ENCODE results near the gene SPAG16. TPM values are rescaled to one million over a fixed set of nuclear protein-coding genes. Genes with fewer than 3 reads are reported as not detected.

The SPAG16 gene
- total and polyA plus RNA-seq, 2 experiments from 2014 or later = 28.9 to 30.7 TPM

GRCh38 chr2:213863541-213863940, 579.3 kb downstream of the SPAG16 start:
- Histone ChIP-seq H3K9ac (no peak overlapping the region), H3K79me2 (ENCODE audit: insufficient read depth) (no peaks in the 10 kb centered on the region), H4K20me1 (ENCODE audit: insufficient read depth) (no peaks in the 10 kb centered on the region), H3K27me3 (replicated peaks; ENCODE audit: insufficient read depth) (no peaks in the 10 kb centered on the region), H3K4me3 (no peak overlapping the region), H3K9me2 (ENCODE audit: insufficient read depth) (no peaks in the 10 kb centered on the region), H3K4me1 (ENCODE audit: insufficient read depth) (no peaks in the 10 kb centered on the region), H3K4me2 (ENCODE audit: unreplicated experiment) (no peak overlapping the region), H3K27ac (no peak overlapping the region), H3K36me3 (ENCODE audit: low read depth) (no peaks in the 10 kb centered on the region), H2AFZ (no peak overlapping the region), H3K9me3 (ENCODE audit: low read depth) (peaks cover 7% of the 10 kb centered on the region), H3F3A (ENCODE audit: insufficient read depth) (no peaks in the 10 kb centered on the region)
- 54 to 56% methylated on average over 3 of the region's 3 CpGs for WGBS, 2 experiments (ENCODE audit: low coverage in 1 of 2, low lambda C conversion rate in 2 of 2, missing lambda C conversion rate in 2 of 2)
- no peak for DNase-seq
- TF ChIP-seq EZH2 (IDR thresholded peaks at IDR 0.05; ENCODE audit: insufficient read depth, poor library complexity, severe bottlenecking) = no peak
- no peak for TF ChIP-seq EZH2phosphoT487 (IDR thresholded peaks at IDR 0.05; ENCODE audit: insufficient read depth, low read depth)
- in situ Hi-C loops (cut with MboI) = no loop called here

DNA sequence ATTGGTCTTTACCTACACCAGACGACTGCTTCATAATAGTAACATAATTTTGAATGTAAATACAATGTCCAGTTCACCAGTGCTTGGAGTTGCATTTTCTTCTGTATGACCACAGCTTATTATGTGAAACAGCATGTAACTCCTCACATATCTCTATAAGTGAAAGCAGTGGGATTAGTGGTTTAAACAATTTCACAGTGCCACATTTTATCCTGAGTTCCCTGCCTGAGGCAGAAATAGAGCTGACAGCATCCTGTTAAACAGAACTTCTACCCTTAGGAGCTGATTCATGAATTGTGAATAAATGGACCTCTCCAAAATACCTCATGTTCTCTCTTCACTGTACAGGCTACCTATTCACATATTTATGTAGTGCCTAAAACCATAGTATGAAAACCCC, 584.3 kb downstream of the SPAG16 start:
- Histone ChIP-seq H3K27ac (no peak overlapping the region), H3K27me3 (replicated peaks; ENCODE audit: insufficient read depth) (no peaks in the 10 kb centered on the region), H3K9ac (no peak overlapping the region), H3K4me3 (no peak overlapping the region), H3K36me3 (ENCODE audit: low read depth) (no peaks in the 10 kb centered on the region), H3K4me2 (ENCODE audit: unreplicated experiment) (no peak overlapping the region), H3K9me2 (ENCODE audit: insufficient read depth) (no peaks in the 10 kb centered on the region), H4K20me1 (ENCODE audit: insufficient read depth) (no peaks in the 10 kb centered on the region), H3K79me2 (ENCODE audit: insufficient read depth) (no peaks in the 10 kb centered on the region), H3K9me3 (ENCODE audit: low read depth) (peaks cover 7% of the 10 kb centered on the region), H3K4me1 (ENCODE audit: insufficient read depth) (no peaks in the 10 kb centered on the region), H2AFZ (no peak overlapping the region), H3F3A (ENCODE audit: insufficient read depth) (no peaks in the 10 kb centered on the region)
- DNase-seq = no peak
- in situ Hi-C loops (cut with MboI) = no loop called here
- TF ChIP-seq EZH2phosphoT487 (IDR thresholded peaks at IDR 0.05; ENCODE audit: insufficient read depth, low read depth) (no peak), EZH2 (IDR thresholded peaks at IDR 0.05; ENCODE audit: insufficient read depth, poor library complexity, severe bottlenecking) (no peak)
- 8 to 9% methylated on average over 1 of the region's 1 CpG for WGBS, 2 experiments (ENCODE audit: low coverage in 1 of 2, low lambda C conversion rate in 2 of 2, missing lambda C conversion rate in 2 of 2)

- Histone ChIP-seq H3K4me3 (no peak overlapping the region), H3K9me3 (ENCODE audit: low read depth) (no peaks in the 10 kb centered on the region), H2AFZ (no peak overlapping the region), H3K9me2 (ENCODE audit: insufficient read depth) (no peaks in the 10 kb centered on the region), H3F3A (ENCODE audit: insufficient read depth) (no peaks in the 10 kb centered on the region), H3K9ac (no peak overlapping the region), H3K4me1 (ENCODE audit: insufficient read depth) (no peaks in the 10 kb centered on the region), H4K20me1 (ENCODE audit: insufficient read depth) (no peaks in the 10 kb centered on the region), H3K27ac (no peak overlapping the region), H3K4me2 (ENCODE audit: unreplicated experiment) (no peak overlapping the region), H3K36me3 (ENCODE audit: low read depth) (no peaks in the 10 kb centered on the region), H3K27me3 (replicated peaks; ENCODE audit: insufficient read depth) (no peaks in the 10 kb centered on the region), H3K79me2 (ENCODE audit: insufficient read depth) (no peaks in the 10 kb centered on the region)
- no peak for DNase-seq
- in situ Hi-C loops (cut with MboI) = no loop called here
- 44 to 51% methylated on average over 3 of the region's 3 CpGs for WGBS, 2 experiments (ENCODE audit: low coverage in 1 of 2, low lambda C conversion rate in 2 of 2, missing lambda C conversion rate in 2 of 2)
- TF ChIP-seq EZH2 (IDR thresholded peaks at IDR 0.05; ENCODE audit: insufficient read depth, poor library complexity, severe bottlenecking) (no peak), EZH2phosphoT487 (IDR thresholded peaks at IDR 0.05; ENCODE audit: insufficient read depth, low read depth) (no peak)
Measured at GRCh38 chr2:213885485-213885884, 601.2 kb downstream of the SPAG16 start.

- H3K79me2 ChIP-seq (ENCODE audit: insufficient read depth) = no peaks in the 10 kb centered on the region
- H3K36me3 ChIP-seq (ENCODE audit: low read depth) = no peaks in the 10 kb centered on the region
- no peaks in the 10 kb centered on the region for H3K27me3 ChIP-seq (replicated peaks; ENCODE audit: insufficient read depth)
- H3K9me3 ChIP-seq (ENCODE audit: low read depth) = no peaks in the 10 kb centered on the region
- no peaks in the 10 kb centered on the region for H3K9me2 ChIP-seq (ENCODE audit: insufficient read depth)
- H3K4me2 ChIP-seq (ENCODE audit: unreplicated experiment) = no peak overlapping the region
- in situ Hi-C loops (cut with MboI) = no loop called here
- no peaks in the 10 kb centered on the region for H3K4me1 ChIP-seq (ENCODE audit: insufficient read depth)
- H3F3A ChIP-seq (ENCODE audit: insufficient read depth) = no peaks in the 10 kb centered on the region
- no peak overlapping the region for H3K4me3 ChIP-seq
- no peaks in the 10 kb centered on the region for H4K20me1 ChIP-seq (ENCODE audit: insufficient read depth)
- WGBS, 2 experiments (ENCODE audit: low coverage in 1 of 2, low lambda C conversion rate in 2 of 2, missing lambda C conversion rate in 2 of 2) = 0% methylated on average over 1 of the region's 1 CpG
- no peak for DNase-seq
- H2AFZ ChIP-seq = no peak overlapping the region
- TF ChIP-seq EZH2 (IDR thresholded peaks at IDR 0.05; ENCODE audit: insufficient read depth, poor library complexity, severe bottlenecking) (no peak), EZH2phosphoT487 (IDR thresholded peaks at IDR 0.05; ENCODE audit: insufficient read depth, low read depth) (no peak)
- no peak overlapping the region for H3K27ac ChIP-seq
- H3K9ac ChIP-seq = no peak overlapping the region
Measured at GRCh38 chr2:213914510-213914909, 630.2 kb downstream of the SPAG16 start.

GRCh38 chr2:213920014-213920413, 635.8 kb downstream of the SPAG16 start:
- Histone ChIP-seq H3F3A (ENCODE audit: insufficient read depth) (no peaks in the 10 kb centered on the region), H3K27me3 (replicated peaks; ENCODE audit: insufficient read depth) (no peaks in the 10 kb centered on the region), H3K79me2 (ENCODE audit: insufficient read depth) (no peaks in the 10 kb centered on the region), H4K20me1 (ENCODE audit: insufficient read depth) (no peaks in the 10 kb centered on the region), H2AFZ (no peak overlapping the region), H3K4me2 (ENCODE audit: unreplicated experiment) (no peak overlapping the region), H3K4me1 (ENCODE audit: insufficient read depth) (no peaks in the 10 kb centered on the region), H3K36me3 (ENCODE audit: low read depth) (no peaks in the 10 kb centered on the region), H3K9me3 (ENCODE audit: low read depth) (no peaks in the 10 kb centered on the region), H3K9me2 (ENCODE audit: insufficient read depth) (no peaks in the 10 kb centered on the region), H3K4me3 (no peak overlapping the region), H3K27ac (no peak overlapping the region), H3K9ac (no peak overlapping the region)
- DNase-seq = no peak
- no peak for TF ChIP-seq EZH2 (IDR thresholded peaks at IDR 0.05; ENCODE audit: insufficient read depth, poor library complexity, severe bottlenecking)
- TF ChIP-seq EZH2phosphoT487 (IDR thresholded peaks at IDR 0.05; ENCODE audit: insufficient read depth, low read depth) = no peak
- in situ Hi-C loops (cut with MboI) = no loop called here
- 51 to 60% methylated on average over 3 of the region's 3 CpGs for WGBS, 2 experiments (ENCODE audit: low coverage in 1 of 2, low lambda C conversion rate in 2 of 2, missing lambda C conversion rate in 2 of 2)

Data from GM23248 (cell line).